Bronchial epithelial cell (primary cell): ENCODE measurements around the gene NCAM1. TPM values are rescaled to one million over a fixed set of nuclear protein-coding genes. Genes with fewer than 3 reads are reported as not detected.
A peak's percentile ranks its signal among the peaks of the same experiment; 100 is the strongest.

Source experiments
- DNase-seq: peaks from one replicate; pipeline ENCODE4 v3.0.0-alpha.2; 2010; ENCODE audit warnings: low read depth
- FAIRE-seq: peaks from 2 replicates; lab custom pipeline; 2011; peaks lifted over from hg19 to GRCh38; lab: Jason Lieb, UNC
- H3K27me3 ChIP-seq: 2 replicates; pipeline ENCODE4 v1.5.1; 2011; ENCODE audit warnings: low read length; ENCODE audit not compliant: control insufficient read depth, insufficient read depth
- H3K36me3 ChIP-seq: 2 replicates; pipeline ENCODE4 v1.5.1; 2011; ENCODE audit warnings: low read length; ENCODE audit not compliant: control insufficient read depth, insufficient read depth
- H3K4me3 ChIP-seq: 2 replicates; pipeline ENCODE4 v1.5.1; 2011; ENCODE audit warnings: mild to moderate bottlenecking, low read depth, low read length, control low read depth
- CTCF ChIP-seq: IDR thresholded peaks from 2 replicates; pipeline ENCODE4 v1.5.1; 2011; ENCODE audit warnings: mild to moderate bottlenecking, moderate library complexity, low read length, control low read depth, inconsistent platforms; ENCODE audit not compliant: insufficient read depth, severe bottlenecking
- total RNA-seq: library from RNA; depleted of rRNA; stranded (reverse); fragments of >200 nt; gene quantifications from 2 replicates; pipeline ENCODE4 v1.2.1, GENCODE V29; 2014

The NCAM1 gene
- total RNA-seq, 1 donor from 2014 or later = under 0.01 TPM

GRCh38 chr11:113133071-113133470 is 171.9 kb downstream of the NCAM1 start:
- no peak for FAIRE-seq
- DNase-seq = no peak
- Histone ChIP-seq H3K36me3 (no peaks in the 10 kb centered on the region), H3K27me3 (no peaks in the 10 kb centered on the region), H3K4me3 (no peak overlapping the region)
- TF ChIP-seq CTCF = no peak

GRCh38 chr11:113134626-113135025 is 173.4 kb downstream of the NCAM1 start:
- FAIRE-seq (peak; percentile 96), DNase-seq (peak; percentile 63)
- TF ChIP-seq CTCF = no peak
- Histone ChIP-seq H3K27me3 (no peaks in the 10 kb centered on the region), H3K36me3 (no peaks in the 10 kb centered on the region), H3K4me3 (no peak overlapping the region)

- no peak for DNase-seq
- H3K27me3 ChIP-seq = no peaks in the 10 kb centered on the region
- no peaks in the 10 kb centered on the region for H3K36me3 ChIP-seq
- no peak for FAIRE-seq
- H3K4me3 ChIP-seq = no peak overlapping the region
- TF ChIP-seq CTCF = no peak
Observed at GRCh38 chr11:113137713-113138529, 176.7 kb downstream of the NCAM1 start.

GRCh38 chr11:113138731-113139130 is 177.5 kb downstream of the NCAM1 start:
- H3K36me3 ChIP-seq = no peaks in the 10 kb centered on the region
- TF ChIP-seq CTCF = no peak
- H3K27me3 ChIP-seq = no peaks in the 10 kb centered on the region
- no peak for FAIRE-seq
- no peak for DNase-seq
- H3K4me3 ChIP-seq = no peak overlapping the region

GRCh38 chr11:113141010-113141409 is 179.8 kb downstream of the NCAM1 start:
- Histone ChIP-seq H3K4me3 (no peak overlapping the region), H3K27me3 (no peaks in the 10 kb centered on the region), H3K36me3 (no peaks in the 10 kb centered on the region)
- no peak for TF ChIP-seq CTCF
- DNase-seq = no peak
- no peak for FAIRE-seq

GRCh38 chr11:113142508-113142907 is 181.3 kb downstream of the NCAM1 start:
- DNase-seq (no peak), FAIRE-seq (no peak)
- Histone ChIP-seq H3K4me3 (no peak overlapping the region), H3K36me3 (no peaks in the 10 kb centered on the region), H3K27me3 (no peaks in the 10 kb centered on the region)
- no peak for TF ChIP-seq CTCF
